WTC11 (cell line): ENCODE results near the gene MYH11.

Experiments used
- ATF1 ChIP-seq: sonication (generic); formaldehyde crosslinking; IDR thresholded peaks from 2 replicates; pipeline ENCODE4 v1.8.1; 2023; ENCODE audit warnings: mild to moderate bottlenecking, moderate library complexity, missing genetic modification reagents
- ATF6 ChIP-seq: sonication (generic); formaldehyde crosslinking; IDR thresholded peaks from 2 replicates; pipeline ENCODE4 v1.8.1; 2023; ENCODE audit warnings: mild to moderate bottlenecking, missing genetic modification reagents
- CREB1 ChIP-seq: sonication (generic); formaldehyde crosslinking; IDR thresholded peaks from 2 replicates; pipeline ENCODE4 v1.8.0; 2023; ENCODE audit warnings: mild to moderate bottlenecking, missing genetic modification reagents
- CTCF ChIP-seq: fragments of 200-600 bp; IDR thresholded peaks from 2 replicates; pipeline ENCODE4 v1.8.0; 2022; ENCODE audit warnings: antibody characterized with exemption
- FOXJ3 ChIP-seq: sonication (generic); formaldehyde crosslinking; IDR thresholded peaks from 2 replicates; pipeline ENCODE4 v1.9.0; 2021; ENCODE audit warnings: missing genetic modification reagents, mild to moderate bottlenecking, borderline replicate concordance
- MAX ChIP-seq: sonication (generic); formaldehyde crosslinking; IDR thresholded peaks from 2 replicates; pipeline ENCODE4 v1.8.0; 2022; ENCODE audit warnings: mild to moderate bottlenecking, missing genetic modification reagents
- NR1H2 ChIP-seq: sonication (generic); formaldehyde crosslinking; IDR thresholded peaks from 2 replicates; pipeline ENCODE4 v1.9.0; 2021; ENCODE audit warnings: mild to moderate bottlenecking, moderate library complexity, missing genetic modification reagents
- PRDM15 ChIP-seq: sonication (generic); formaldehyde crosslinking; IDR thresholded peaks from 2 replicates; pipeline ENCODE4 v1.8.0; 2022; ENCODE audit warnings: missing genetic modification reagents
- ZBTB21 ChIP-seq: sonication (generic); formaldehyde crosslinking; IDR thresholded peaks from 2 replicates; pipeline ENCODE4 v1.8.1; 2023; ENCODE audit warnings: mild to moderate bottlenecking, missing genetic modification reagents, borderline replicate concordance
- ZNF121 ChIP-seq: sonication (generic); formaldehyde crosslinking; IDR thresholded peaks from 2 replicates; pipeline ENCODE4 v1.8.0; 2023; ENCODE audit warnings: missing genetic modification reagents
- TF ChIP-seq, protein P1 (sequence below): sonication (generic); formaldehyde crosslinking; IDR thresholded peaks from 2 replicates; pipeline ENCODE4 v1.8.1; 2022; ENCODE audit warnings: mild to moderate bottlenecking, missing genetic modification reagents, moderate library complexity, borderline replicate concordance
- TF ChIP-seq, protein P2 (sequence below): sonication (generic); formaldehyde crosslinking; IDR thresholded peaks from 2 replicates; pipeline ENCODE4 v1.8.1; 2023; ENCODE audit warnings: mild to moderate bottlenecking, missing genetic modification reagents, moderate library complexity

GRCh38 chr16:15699819-15700218, 157.0 kb downstream of the MYH11 start:
- TF ChIP-seq ATF6 (no peak), CTCF (no peak), ATF1 (CRISPR knock-in tag) (no peak), MAX (no peak), NR1H2 (CRISPR knock-in tag) (no peak), FOXJ3 (no peak), CREB1 (CRISPR knock-in tag) (no peak), ZNF121 (CRISPR knock-in tag) (no peak), ZBTB21 (CRISPR knock-in tag) (no peak), PRDM15 (no peak)
- TF ChIP-seq, protein P1, sequence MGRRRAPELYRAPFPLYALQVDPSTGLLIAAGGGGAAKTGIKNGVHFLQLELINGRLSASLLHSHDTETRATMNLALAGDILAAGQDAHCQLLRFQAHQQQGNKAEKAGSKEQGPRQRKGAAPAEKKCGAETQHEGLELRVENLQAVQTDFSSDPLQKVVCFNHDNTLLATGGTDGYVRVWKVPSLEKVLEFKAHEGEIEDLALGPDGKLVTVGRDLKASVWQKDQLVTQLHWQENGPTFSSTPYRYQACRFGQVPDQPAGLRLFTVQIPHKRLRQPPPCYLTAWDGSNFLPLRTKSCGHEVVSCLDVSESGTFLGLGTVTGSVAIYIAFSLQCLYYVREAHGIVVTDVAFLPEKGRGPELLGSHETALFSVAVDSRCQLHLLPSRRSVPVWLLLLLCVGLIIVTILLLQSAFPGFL (CRISPR knock-in tag): no peak
- TF ChIP-seq, protein P2, sequence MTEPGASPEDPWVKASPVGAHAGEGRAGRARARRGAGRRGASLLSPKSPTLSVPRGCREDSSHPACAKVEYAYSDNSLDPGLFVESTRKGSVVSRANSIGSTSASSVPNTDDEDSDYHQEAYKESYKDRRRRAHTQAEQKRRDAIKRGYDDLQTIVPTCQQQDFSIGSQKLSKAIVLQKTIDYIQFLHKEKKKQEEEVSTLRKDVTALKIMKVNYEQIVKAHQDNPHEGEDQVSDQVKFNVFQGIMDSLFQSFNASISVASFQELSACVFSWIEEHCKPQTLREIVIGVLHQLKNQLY: no peak
